ENCODE data around the gene RPS5.
"Not testable (repeated sequence)": the region's sequence is repeated elsewhere in the genome, so short reads cannot be mapped to it uniquely, and the experiment has no call there.

RPS5 gene

DNA sequence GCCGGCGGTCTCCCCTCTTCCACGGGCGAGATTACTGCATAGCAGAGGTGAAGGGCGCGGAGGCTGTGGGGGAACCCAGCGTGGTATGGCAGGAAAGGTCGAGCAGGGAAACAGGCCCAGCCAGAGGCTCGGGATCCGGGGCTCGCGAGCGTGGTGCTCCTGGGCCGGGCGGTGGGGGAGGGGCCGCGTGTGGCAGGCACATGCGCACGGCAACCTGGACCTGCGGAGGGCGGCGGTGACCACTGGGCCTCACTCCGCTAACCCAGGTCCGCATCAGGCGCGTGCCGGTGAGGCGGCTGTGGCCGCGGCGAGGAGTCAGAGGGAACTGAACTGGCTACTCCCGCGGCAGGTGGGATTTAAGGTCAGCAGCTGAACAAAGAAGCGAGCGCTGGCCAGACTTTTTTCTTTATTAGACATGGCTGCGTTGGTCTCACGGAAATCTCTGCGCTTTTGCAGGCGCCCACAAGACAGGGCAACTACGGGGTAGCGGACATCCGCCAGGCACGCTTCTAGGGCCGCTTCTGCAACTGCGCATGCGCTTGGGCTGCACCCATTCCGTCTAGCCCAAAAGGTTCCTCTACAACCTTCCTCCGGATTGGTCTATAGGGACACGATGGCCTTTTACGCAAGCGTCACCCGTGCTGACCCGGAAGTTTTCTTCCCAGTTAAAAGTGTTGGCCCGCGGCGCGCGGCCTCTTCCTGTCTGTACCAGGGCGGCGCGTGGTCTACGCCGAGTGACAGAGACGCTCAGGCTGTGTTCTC lies at the start of gene RPS5:
Gene RPS5 (plus strand): TSS at position 694 of the 762 bp plus-strand sequence. CDS start 869 bp downstream, outside the sequence.
- peak; percentile 91 to 92 for DNase-seq (ENCODE audit: low read depth in 1 of 2, low spot score in 1 of 2)

GRCh38 chr19:58338336-58338735 lies 48.7 kb upstream of the RPS5 start:
- no peak for DNase-seq (ENCODE audit: low read depth in 1 of 2, low spot score in 1 of 2)

GRCh38 chr19:58338825-58339558 lies 48.1 kb upstream of the RPS5 start:
- no peak for DNase-seq (ENCODE audit: low read depth in 1 of 2, low spot score in 1 of 2)

DNA sequence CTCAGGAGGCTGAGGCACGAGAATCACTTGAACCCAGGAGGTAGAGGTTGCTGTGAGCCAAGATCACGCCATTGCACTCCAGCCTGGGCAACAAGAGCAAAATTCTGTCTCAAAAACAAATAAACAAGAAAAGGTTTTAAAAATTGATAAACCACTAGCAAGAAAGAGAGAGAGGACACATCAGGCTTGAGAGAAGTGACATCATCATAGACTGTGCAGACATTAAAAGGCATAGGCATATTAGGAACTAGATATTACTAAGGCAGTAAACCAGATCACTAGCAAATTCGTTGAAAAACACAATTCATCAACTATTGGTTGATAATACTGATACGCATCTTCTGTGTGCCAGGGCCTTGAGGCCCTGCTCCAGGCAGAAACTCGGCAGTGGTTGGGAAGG lies 41.5 kb upstream of the RPS5 start:
- no peak for DNase-seq (ENCODE audit: low read depth in 1 of 2, low spot score in 1 of 2)

DNA sequence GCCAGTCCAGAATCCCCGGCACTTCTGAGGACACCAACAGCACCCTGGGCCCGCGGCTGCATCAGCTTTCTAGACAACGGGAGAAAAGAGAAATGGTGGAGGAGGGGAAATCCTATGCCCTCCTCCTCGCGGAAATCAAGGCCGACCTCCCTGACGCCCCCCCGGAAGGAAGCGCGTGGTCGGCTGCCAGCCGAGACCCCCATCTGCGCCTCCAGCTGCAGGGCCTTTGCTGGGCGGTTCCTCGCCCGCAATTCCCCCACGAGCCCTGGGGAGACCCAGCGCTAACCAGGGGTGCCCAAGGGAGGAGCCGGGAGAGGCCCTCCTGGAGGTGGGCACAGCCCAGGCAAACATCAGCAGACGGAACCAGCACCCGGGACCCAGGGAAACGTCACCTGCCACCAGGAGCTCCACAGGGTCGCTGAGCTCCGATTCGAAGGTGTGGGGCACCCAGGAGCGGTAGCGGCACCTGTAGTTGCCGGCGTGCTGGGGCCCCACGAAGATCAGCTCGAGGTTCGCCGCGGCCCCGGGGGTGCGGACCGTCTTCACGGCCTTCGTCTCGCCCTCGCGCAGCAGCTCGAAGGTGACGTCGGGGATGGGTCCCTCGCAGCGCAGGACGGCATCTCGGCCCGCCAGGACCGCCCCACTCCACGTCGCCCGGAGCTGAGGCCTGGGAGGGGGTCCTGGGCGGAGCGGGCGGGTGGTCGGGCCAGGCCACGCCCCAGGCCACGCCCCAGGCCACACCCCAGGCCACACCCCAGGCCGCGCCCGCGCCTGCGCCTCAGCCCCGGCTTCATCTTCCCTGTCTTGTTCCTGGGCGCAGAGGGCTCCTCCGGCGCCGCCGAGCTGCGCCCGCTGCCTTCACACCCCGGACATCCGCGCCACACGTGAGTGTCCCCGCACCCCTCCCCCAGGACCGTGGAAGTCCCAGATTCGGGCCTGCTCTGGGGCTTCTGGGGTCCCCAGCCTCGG lies 39.8 kb upstream of the RPS5 start:
- DNase-seq (ENCODE audit: low read depth in 1 of 2, low spot score in 1 of 2): peak; percentile 43 to 53

GRCh38 chr19:58348080-58348479 lies 39.0 kb upstream of the RPS5 start:
- DNase-seq (ENCODE audit: low read depth in 1 of 2, low spot score in 1 of 2): not testable (repeated sequence)

- no peak for DNase-seq (ENCODE audit: low read depth in 1 of 2, low spot score in 1 of 2)
These were observed 37.5 kb upstream of the RPS5 start for GRCh38 chr19:58349590-58349989.

- DNase-seq (ENCODE audit: low read depth in 1 of 2, low spot score in 1 of 2): no peak
These were observed 36.8 kb upstream of the RPS5 start for GRCh38 chr19:58350001-58350861.

DNA sequence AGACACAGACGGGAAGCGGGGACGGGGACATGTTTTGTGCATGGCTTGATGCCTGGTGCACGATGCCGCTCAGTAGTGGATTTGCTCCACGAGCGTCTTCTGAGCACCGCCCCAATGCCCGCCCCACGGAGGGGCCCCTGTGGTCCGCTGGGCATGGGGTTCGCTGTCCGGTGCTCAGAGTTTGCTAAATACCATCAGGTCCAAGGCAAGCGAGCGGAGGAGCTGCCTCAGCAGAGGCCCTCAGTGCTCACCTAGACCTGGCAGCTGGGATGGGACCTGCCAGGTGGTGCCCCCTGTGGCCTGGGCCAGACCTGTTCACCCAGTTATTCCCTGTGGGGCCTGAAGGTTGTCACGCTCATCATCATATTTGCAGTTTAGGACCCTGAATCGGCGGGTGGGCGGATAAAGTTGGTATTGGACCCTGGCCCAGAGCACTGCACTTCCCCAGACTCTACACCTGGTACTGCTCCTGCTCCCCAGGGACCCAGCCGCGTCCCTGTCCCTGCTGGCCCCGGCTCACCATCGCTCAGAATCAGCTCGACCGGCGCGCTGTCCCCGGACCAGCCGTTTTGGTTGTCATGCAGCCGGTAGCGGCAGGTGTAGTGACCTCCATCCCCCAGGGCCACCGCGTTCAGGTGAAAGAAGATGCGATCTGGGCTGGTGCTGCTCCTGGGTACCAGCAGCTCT lies 36.1 kb upstream of the RPS5 start:
- no peak for DNase-seq (ENCODE audit: low read depth in 1 of 2, low spot score in 1 of 2)

GRCh38 chr19:58351558-58351878 lies 35.6 kb upstream of the RPS5 start:
- DNase-seq (ENCODE audit: low read depth in 1 of 2, low spot score in 1 of 2): no peak

DNA sequence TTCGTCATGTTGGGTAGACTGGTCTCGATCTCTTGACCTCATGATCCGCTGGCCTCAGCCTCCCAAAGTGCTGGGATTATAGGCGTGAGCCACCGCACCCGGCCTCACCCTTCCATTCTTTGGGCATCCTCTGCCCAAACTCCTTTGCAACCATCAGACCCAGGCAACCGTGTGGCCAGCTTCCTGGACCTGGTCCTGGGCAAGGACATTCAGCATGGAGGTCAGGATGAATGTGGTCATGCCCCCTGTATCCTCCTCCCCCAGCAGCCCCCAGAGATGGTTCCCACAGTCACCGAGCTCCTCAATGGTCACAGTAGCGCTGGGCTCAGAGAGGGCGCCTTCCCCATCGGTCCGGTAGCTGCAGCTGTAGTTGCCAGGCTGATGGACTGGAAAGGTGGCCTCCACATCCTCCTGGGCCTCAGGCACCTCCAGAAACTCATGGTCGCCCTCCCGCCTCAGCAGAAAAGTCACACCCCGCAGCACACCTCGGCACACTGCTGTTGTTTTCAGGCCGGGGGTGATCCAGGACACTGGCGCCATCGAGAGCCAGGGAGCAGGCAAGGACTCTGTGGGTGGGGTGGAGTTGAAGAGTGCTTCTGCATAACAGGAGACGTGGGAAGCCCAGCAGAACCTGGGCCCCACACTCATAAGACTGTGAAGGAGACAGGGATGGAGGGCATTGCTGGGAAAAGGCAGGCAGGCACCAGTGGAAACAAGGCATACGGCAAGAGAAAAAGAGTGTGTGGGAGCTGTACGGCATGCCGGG lies 34.9 kb upstream of the RPS5 start:
- DNase-seq (ENCODE audit: low read depth in 1 of 2, low spot score in 1 of 2): no peak

DNA sequence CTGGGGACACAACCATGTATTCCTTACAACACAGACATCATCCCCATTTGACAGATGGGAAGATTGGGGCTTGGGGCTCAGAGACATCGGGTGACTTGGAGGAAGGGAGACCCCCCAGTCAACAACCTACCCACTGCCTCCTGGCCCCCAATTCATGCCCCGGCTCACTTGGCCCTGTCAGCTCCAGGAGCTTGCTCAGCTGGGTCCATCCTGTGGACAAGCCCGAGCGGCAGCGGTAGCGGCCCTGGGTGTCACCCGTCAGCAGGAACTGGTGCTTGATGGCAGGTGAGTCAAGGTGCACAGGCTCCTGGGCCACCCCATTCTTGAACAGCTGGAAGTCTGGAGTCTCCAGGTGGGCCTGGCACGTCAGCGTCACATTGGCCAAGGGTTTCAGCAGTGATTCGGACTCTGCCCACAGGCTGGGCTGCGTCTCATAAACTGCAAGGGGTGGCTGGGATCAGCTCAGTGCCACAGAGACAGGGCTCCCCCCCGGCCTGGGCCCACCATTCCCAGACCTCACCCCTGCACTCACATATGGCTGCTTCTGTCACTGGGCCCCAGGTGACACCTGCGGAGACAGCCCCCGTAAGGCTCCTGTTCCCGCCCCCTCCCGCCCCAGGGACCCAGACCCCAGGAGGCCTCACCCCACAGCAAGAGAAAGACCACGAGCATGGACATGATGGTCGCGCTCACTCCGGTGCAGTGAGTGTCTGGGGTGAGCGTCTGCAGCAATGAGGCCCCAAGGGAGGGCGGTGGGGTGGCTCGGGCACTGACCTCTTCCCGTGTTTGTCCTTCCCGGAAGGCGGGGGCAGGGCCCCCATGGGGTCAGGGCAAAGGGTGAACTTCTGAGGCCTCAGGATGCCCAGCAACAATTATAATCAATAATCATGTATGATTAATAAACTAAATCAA lies 34.1 kb upstream of the RPS5 start, which contains the start of gene A1BG:
Gene A1BG (minus strand): TSS at position 733 of the 912 bp plus-strand sequence. CDS start 55 bp downstream, at position 678.
- DNase-seq (ENCODE audit: low read depth in 1 of 2, low spot score in 1 of 2): no peak

- DNase-seq (ENCODE audit: low read depth in 1 of 2, low spot score in 1 of 2): no peak
These were observed 33.2 kb upstream of the RPS5 start for GRCh38 chr19:58353717-58354477.

GRCh38 chr19:58354478-58355030 lies 32.5 kb upstream of the RPS5 start:
- DNase-seq (ENCODE audit: low read depth in 1 of 2, low spot score in 1 of 2): no peak

DNA sequence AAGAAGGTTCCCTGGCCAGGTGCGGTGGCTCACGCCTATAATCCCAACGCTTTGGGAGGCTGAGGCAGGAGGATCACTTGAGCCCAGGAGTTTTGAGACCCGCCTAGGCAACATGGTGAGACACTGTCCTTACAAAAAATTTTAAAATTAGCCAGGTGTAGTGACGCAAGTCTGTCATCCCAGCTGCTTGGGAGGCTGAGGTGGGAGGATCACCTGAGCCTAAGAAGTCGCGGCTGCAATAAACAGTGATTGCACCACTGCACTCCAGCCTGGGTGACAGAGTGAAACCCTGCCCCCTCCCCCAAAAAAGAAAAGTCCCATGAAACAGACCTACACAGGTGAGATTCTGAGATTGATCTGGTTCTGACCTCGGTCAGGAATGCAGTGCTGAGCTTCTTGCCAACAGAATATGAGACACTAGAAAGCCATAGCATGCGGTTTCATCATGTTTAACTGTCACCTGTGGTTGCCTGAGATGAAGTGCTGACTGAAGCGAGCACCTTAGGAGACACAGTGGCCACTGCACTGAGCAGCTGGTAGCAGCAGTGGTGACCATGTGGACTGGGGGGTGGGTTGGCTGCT lies 31.8 kb upstream of the RPS5 start:
- DNase-seq (ENCODE audit: low read depth in 1 of 2, low spot score in 1 of 2): no peak

GRCh38 chr19:58355908-58356765 lies 30.9 kb upstream of the RPS5 start:
- no peak for DNase-seq (ENCODE audit: low read depth in 1 of 2, low spot score in 1 of 2)

Data from stimulated activated CD4-positive, alpha-beta T cell treated with anti-CD3 and anti-CD28 coated beads, Interleukin-15, amount 100 ng/mL, for 1 hour (primary cell).